NCI-H2081 treated with DMSO at 0.1 percent for 48 hours (cell line): ENCODE results near the gene PHLPP2.
"Not testable (repeated sequence)": the region's sequence is repeated elsewhere in the genome, so short reads cannot be mapped to it uniquely, and the experiment has no call there.

Experiments
- DNase-seq: peaks from one replicate; lab custom pipeline; 2025; lab: John Stamatoyannopoulos, UW

PHLPP2 gene

GRCh38 chr16:71722801-71723536 lies 1.5 kb downstream of the PHLPP2 start:
- no peak for DNase-seq

GRCh38 chr16:71721066-71721740 lies 3.3 kb downstream of the PHLPP2 start:
- no peak for DNase-seq

- no peak for DNase-seq
Measured at GRCh38 chr16:71712501-71712900, 12.0 kb downstream of the PHLPP2 start.

GRCh38 chr16:71711789-71712188 lies 12.7 kb downstream of the PHLPP2 start:
- DNase-seq, result no peak

- no peak for DNase-seq
Measured at GRCh38 chr16:71709229-71709781, 15.2 kb downstream of the PHLPP2 start.

GRCh38 chr16:71708696-71709095 lies 15.8 kb downstream of the PHLPP2 start:
- DNase-seq, result no peak

GRCh38 chr16:71707199-71707598 lies 17.3 kb downstream of the PHLPP2 start:
- DNase-seq, result no peak

- no peak for DNase-seq
Measured at GRCh38 chr16:71706046-71706445, 18.5 kb downstream of the PHLPP2 start.

- DNase-seq, result no peak
Measured at GRCh38 chr16:71703333-71703732, 21.2 kb downstream of the PHLPP2 start.

- DNase-seq, result no peak
Measured at GRCh38 chr16:71700831-71701230, 23.7 kb downstream of the PHLPP2 start.

GRCh38 chr16:71698491-71698890 lies 26.0 kb downstream of the PHLPP2 start:
- no peak for DNase-seq

GRCh38 chr16:71693164-71693563 lies 31.3 kb downstream of the PHLPP2 start:
- DNase-seq, result no peak

- no peak for DNase-seq
Measured at GRCh38 chr16:71689901-71690300, 34.6 kb downstream of the PHLPP2 start.

GRCh38 chr16:71687861-71688260 lies 36.6 kb downstream of the PHLPP2 start:
- no peak for DNase-seq

- DNase-seq, result not testable (repeated sequence)
Measured at GRCh38 chr16:71684280-71684679, 40.2 kb downstream of the PHLPP2 start.

GRCh38 chr16:71681360-71681759 lies 43.1 kb downstream of the PHLPP2 start:
- no peak for DNase-seq

- no peak for DNase-seq
Measured at GRCh38 chr16:71676236-71676635, 48.3 kb downstream of the PHLPP2 start.

- no peak for DNase-seq
Measured at GRCh38 chr16:71675380-71675779, 49.1 kb downstream of the PHLPP2 start.

GRCh38 chr16:71674229-71674628 lies 50.3 kb downstream of the PHLPP2 start:
- no peak for DNase-seq

GRCh38 chr16:71673582-71673973 lies 50.9 kb downstream of the PHLPP2 start:
- no peak for DNase-seq

GRCh38 chr16:71672803-71673581 lies 51.5 kb downstream of the PHLPP2 start:
- DNase-seq, result no peak

- DNase-seq, result no peak
Measured at GRCh38 chr16:71672125-71672524, 52.4 kb downstream of the PHLPP2 start.

GRCh38 chr16:71671165-71671564 lies 53.3 kb downstream of the PHLPP2 start:
- DNase-seq, result no peak
